Measurements from ENCODE around the gene SV2A. TPM values are rescaled to one million over a fixed set of nuclear protein-coding genes. Genes with fewer than 3 reads are reported as not detected.
"Not testable (repeated sequence)": the region's sequence is repeated elsewhere in the genome, so short reads cannot be mapped to it uniquely, and the experiment has no call there.

Gene SV2A
- total RNA-seq, 1 donor, result 23.2 TPM

DNA sequence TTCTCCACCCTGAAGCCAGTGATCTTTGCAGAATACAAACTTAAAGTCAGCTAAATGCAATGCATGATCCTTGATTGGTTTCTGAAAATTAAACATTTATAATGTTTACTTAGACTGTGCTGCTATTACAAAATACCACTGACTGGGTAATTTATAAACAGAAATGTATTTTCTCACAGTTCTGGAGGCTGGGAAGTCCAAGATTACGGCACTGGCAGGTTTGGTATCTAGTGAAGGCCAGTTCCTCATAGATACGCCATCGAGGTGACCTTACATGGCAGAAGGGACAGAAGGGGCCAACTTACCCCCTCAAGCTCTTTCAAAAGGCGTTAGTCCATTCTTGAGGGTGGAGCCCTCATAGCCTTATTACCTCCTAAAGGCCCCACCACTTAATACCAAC lies 21.1 kb downstream of the SV2A start:
- TF ChIP-seq, protein P1, sequence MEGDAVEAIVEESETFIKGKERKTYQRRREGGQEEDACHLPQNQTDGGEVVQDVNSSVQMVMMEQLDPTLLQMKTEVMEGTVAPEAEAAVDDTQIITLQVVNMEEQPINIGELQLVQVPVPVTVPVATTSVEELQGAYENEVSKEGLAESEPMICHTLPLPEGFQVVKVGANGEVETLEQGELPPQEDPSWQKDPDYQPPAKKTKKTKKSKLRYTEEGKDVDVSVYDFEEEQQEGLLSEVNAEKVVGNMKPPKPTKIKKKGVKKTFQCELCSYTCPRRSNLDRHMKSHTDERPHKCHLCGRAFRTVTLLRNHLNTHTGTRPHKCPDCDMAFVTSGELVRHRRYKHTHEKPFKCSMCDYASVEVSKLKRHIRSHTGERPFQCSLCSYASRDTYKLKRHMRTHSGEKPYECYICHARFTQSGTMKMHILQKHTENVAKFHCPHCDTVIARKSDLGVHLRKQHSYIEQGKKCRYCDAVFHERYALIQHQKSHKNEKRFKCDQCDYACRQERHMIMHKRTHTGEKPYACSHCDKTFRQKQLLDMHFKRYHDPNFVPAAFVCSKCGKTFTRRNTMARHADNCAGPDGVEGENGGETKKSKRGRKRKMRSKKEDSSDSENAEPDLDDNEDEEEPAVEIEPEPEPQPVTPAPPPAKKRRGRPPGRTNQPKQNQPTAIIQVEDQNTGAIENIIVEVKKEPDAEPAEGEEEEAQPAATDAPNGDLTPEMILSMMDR (IDR thresholded peaks at IDR 0.05; ENCODE audit: extremely low read depth, low read depth, low read length), result no peak
- Histone ChIP-seq H3K27ac (ENCODE audit: low read depth, low read length) (no peak overlapping the region), H3K4me3 (ENCODE audit: insufficient read depth, low read length) (no peak overlapping the region), H2AFZ (ENCODE audit: low read length) (no peak overlapping the region), H3K36me3 (ENCODE audit: insufficient read depth, low read length) (no peaks in the 10 kb centered on the region), H4K20me1 (ENCODE audit: insufficient read depth, low read length) (no peaks in the 10 kb centered on the region), H3K4me1 (ENCODE audit: insufficient read depth, low read length) (peaks cover 7% of the 10 kb centered on the region), H3K79me2 (ENCODE audit: insufficient read depth, low read length) (peaks cover 3% of the 10 kb centered on the region), H3K4me2 (ENCODE audit: insufficient read depth, low read length) (no peak overlapping the region), H3K27me3 (ENCODE audit: insufficient read depth, low read length) (no peaks in the 10 kb centered on the region), H3K9me3 (ENCODE audit: low read depth, low read length) (no peaks in the 10 kb centered on the region)
- DNase-seq (ENCODE audit: insufficient read length, low spot score, missing footprints), result no peak

DNA sequence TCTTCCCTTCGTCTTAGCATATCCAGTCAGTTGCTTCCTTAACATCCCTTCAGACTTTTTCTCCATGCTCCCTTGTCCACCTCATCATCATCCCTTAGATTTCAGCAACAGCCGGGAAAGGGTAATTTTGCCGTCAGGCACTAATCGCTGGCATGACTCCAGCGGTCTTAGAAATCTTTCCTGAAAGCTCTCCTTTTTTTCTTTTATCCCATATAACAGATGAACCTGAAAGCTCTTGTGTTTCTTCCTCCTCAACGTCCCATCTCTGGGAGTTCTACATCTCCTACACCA lies 28.7 kb downstream of the SV2A start:
- Histone ChIP-seq H3K36me3 (ENCODE audit: insufficient read depth, low read length) (no peaks in the 10 kb centered on the region), H3K79me2 (ENCODE audit: insufficient read depth, low read length) (peaks cover 12% of the 10 kb centered on the region), H3K4me3 (ENCODE audit: insufficient read depth, low read length) (peak overlapping the region; percentile 80), H3K27me3 (ENCODE audit: insufficient read depth, low read length) (no peaks in the 10 kb centered on the region), H3K27ac (ENCODE audit: low read depth, low read length) (peak overlapping the region; percentile 94), H3K4me2 (ENCODE audit: insufficient read depth, low read length) (peak overlapping the region; percentile 91), H3K9me3 (ENCODE audit: low read depth, low read length) (no peaks in the 10 kb centered on the region), H2AFZ (ENCODE audit: low read length) (peak overlapping the region; percentile 77), H3K4me1 (ENCODE audit: insufficient read depth, low read length) (peaks cover 21% of the 10 kb centered on the region), H4K20me1 (ENCODE audit: insufficient read depth, low read length) (no peaks in the 10 kb centered on the region)
- DNase-seq (ENCODE audit: insufficient read length, low spot score, missing footprints), result no peak
- TF ChIP-seq, protein P1 (IDR thresholded peaks at IDR 0.05; ENCODE audit: extremely low read depth, low read depth, low read length), result no peak

DNA sequence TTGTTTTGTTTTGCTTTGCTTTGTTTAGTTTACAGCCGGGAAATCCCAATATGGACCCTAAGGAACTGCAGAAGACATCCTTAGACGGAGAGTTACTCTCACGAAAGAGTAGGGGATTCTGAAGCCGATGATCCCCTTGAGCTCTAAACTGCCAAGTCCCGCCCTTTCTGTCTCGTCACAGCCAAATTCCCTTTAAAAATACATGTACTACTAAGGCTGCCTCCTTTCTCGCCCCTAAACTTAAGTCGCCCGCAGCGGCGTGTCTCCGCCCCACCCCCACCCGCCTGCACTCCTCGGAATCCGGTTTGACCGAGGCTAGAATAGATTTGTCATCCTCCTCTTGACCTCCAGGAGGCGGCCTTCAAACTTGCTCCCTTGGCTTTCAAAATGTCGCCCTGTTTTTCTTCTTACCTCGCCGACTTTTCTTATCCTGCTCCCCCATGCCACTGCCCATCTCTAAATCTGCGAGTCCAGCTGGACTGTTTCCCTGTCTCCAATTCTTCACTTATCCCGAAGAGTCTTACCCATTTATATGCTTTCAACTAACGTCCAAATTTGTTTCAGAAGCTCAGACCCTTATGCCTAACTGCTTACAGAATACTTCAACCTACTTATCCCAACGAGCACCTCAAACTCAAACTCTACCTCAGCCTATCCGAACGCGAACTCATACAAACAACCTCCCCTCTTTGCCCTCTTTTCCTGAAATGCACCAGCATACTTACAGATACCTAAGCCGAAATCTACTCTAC lies 29.2 kb downstream of the SV2A start:
- Histone ChIP-seq H3K27ac (ENCODE audit: low read depth, low read length) (peak overlapping the region; percentile 94), H3K27me3 (ENCODE audit: insufficient read depth, low read length) (no peaks in the 10 kb centered on the region), H2AFZ (ENCODE audit: low read length) (peak overlapping the region; percentile 77), H4K20me1 (ENCODE audit: insufficient read depth, low read length) (no peaks in the 10 kb centered on the region), H3K79me2 (ENCODE audit: insufficient read depth, low read length) (peaks cover 17% of the 10 kb centered on the region), H3K4me2 (ENCODE audit: insufficient read depth, low read length) (peak overlapping the region; percentile 91), H3K4me3 (ENCODE audit: insufficient read depth, low read length) (peak overlapping the region; percentile 80), H3K9me3 (ENCODE audit: low read depth, low read length) (no peaks in the 10 kb centered on the region), H3K36me3 (ENCODE audit: insufficient read depth, low read length) (no peaks in the 10 kb centered on the region), H3K4me1 (ENCODE audit: insufficient read depth, low read length) (peaks cover 21% of the 10 kb centered on the region)
- TF ChIP-seq, protein P1 (IDR thresholded peaks at IDR 0.05; ENCODE audit: extremely low read depth, low read depth, low read length), result peak; percentile 63
- DNase-seq (ENCODE audit: insufficient read length, low spot score, missing footprints), result no peak

DNA sequence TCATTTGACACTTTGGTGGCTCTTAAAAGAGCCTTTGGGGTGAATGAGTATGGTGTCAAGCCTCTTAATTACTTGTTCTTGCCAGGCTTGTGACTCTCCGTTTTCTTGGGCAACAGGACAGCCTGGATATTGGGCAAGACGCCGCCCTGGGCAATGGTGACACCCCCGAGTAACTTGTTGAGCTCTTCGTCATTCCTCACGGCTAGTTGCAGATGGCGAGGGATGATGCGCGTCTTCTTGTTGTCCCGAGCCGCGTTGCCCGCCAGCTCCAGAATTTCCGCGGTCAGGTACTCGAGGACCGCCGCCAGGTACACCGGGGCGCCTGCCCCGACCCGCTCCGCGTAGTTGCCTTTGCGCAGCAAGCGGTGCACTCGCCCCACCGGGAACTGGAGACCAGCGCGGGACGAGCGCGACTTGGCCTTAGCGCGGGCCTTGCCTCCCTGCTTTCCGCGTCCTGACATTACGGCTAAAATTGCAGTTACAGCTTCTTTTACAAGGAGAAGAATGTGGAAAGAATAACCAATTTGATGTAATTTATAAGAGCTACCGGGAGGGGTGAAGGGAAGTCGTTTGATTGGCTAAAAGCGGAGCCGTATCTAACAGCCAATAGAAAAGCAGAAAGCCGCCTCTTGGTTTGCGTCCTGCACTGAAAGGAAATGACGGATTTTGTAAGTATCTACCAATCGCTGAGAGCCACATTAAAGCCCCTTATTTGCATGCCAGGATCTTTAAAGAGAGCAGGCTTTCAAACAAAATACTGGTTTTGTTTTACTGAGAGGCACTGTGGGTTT lies 30.0 kb downstream of the SV2A start:
- TF ChIP-seq, protein P1 (IDR thresholded peaks at IDR 0.05; ENCODE audit: extremely low read depth, low read depth, low read length), result no peak
- H3K27ac ChIP-seq (ENCODE audit: low read depth, low read length), result peak overlapping the region; percentile 94
- H4K20me1 ChIP-seq (ENCODE audit: insufficient read depth, low read length), result no peaks in the 10 kb centered on the region
- peak; percentile 92 for DNase-seq (ENCODE audit: insufficient read length, low spot score, missing footprints)
- peak overlapping the region; percentile 91 for H3K4me2 ChIP-seq (ENCODE audit: insufficient read depth, low read length)
- peak overlapping the region; percentile 80 for H3K4me3 ChIP-seq (ENCODE audit: insufficient read depth, low read length)
- H3K9me3 ChIP-seq (ENCODE audit: low read depth, low read length), result no peaks in the 10 kb centered on the region
- H3K36me3 ChIP-seq (ENCODE audit: insufficient read depth, low read length), result no peaks in the 10 kb centered on the region
- H3K79me2 ChIP-seq (ENCODE audit: insufficient read depth, low read length), result peaks cover 21% of the 10 kb centered on the region
- H2AFZ ChIP-seq (ENCODE audit: low read length), result peak overlapping the region; percentile 77
- H3K27me3 ChIP-seq (ENCODE audit: insufficient read depth, low read length), result no peaks in the 10 kb centered on the region
- H3K4me1 ChIP-seq (ENCODE audit: insufficient read depth, low read length), result peaks cover 21% of the 10 kb centered on the region

DNA sequence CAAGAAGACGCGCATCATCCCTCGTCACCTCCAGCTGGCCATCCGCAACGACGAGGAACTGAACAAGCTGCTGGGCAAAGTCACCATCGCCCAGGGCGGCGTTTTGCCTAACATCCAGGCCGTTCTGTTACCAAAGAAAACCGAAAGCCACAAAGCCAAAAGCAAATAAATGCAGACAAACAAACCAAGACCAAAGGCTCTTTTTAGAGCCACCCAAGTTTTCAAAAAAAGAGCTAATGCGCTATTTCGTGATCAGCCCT lies 30.5 kb downstream of the SV2A start:
- H4K20me1 ChIP-seq (ENCODE audit: insufficient read depth, low read length); H3K9me3 ChIP-seq (ENCODE audit: low read depth, low read length); H2AFZ ChIP-seq (ENCODE audit: low read length); H3K27me3 ChIP-seq (ENCODE audit: insufficient read depth, low read length); H3K36me3 ChIP-seq (ENCODE audit: insufficient read depth, low read length); DNase-seq (ENCODE audit: insufficient read length, low spot score, missing footprints): not testable (repeated sequence)
- H3K4me2 ChIP-seq (ENCODE audit: insufficient read depth, low read length), result peak overlapping the region; percentile 91
- H3K4me1 ChIP-seq (ENCODE audit: insufficient read depth, low read length), result peaks cover 21% of the 10 kb centered on the region
- H3K27ac ChIP-seq (ENCODE audit: low read depth, low read length), result peak overlapping the region; percentile 94
- peak overlapping the region; percentile 80 for H3K4me3 ChIP-seq (ENCODE audit: insufficient read depth, low read length)
- H3K79me2 ChIP-seq (ENCODE audit: insufficient read depth, low read length), result peaks cover 24% of the 10 kb centered on the region

Data from osteoblast (primary cell).